Measurements from ENCODE around the gene DALRD3.

GRCh38 chr3:49025793-49026520, 7.6 kb upstream of the DALRD3 start:
- TF ChIP-seq CTCF (conservative IDR thresholded peaks at IDR 0.05): no peak
- no peak for TF ChIP-seq ZFX (IDR thresholded peaks at IDR 0.05)
